IPS-18c (cell line): ENCODE data around the gene PTPA.

ENCODE experiments used
- H3K4me3 ChIP-seq: 2 replicates; pipeline ENCODE4 v1.7.0; 2013; ENCODE audit warnings: low read depth, mild to moderate bottlenecking, low read length, moderate library complexity; ENCODE audit not compliant: insufficient read depth
- H3K9me3 ChIP-seq: one replicate; pipeline ENCODE4 v1.6.1; 2013; ENCODE audit warnings: mild to moderate bottlenecking, low read length, moderate library complexity; ENCODE audit not compliant: control insufficient read depth, insufficient read depth

Gene PTPA

GRCh38 chr9:129141066-129142041 lies 30.1 kb downstream of the PTPA start:
- no peaks in the 10 kb centered on the region for H3K9me3 ChIP-seq
- H3K4me3 ChIP-seq: peak overlapping the region; percentile 34

- Histone ChIP-seq H3K9me3 (no peaks in the 10 kb centered on the region), H3K4me3 (no peak overlapping the region)
Observed at GRCh38 chr9:129142138-129142935, 31.1 kb downstream of the PTPA start.

GRCh38 chr9:129143031-129143927 lies 32.1 kb downstream of the PTPA start:
- H3K4me3 ChIP-seq: no peak overlapping the region
- no peaks in the 10 kb centered on the region for H3K9me3 ChIP-seq

- H3K9me3 ChIP-seq: no peaks in the 10 kb centered on the region
Observed at GRCh38 chr9:129145316-129145715, 34.1 kb downstream of the PTPA start.

GRCh38 chr9:129145841-129146292 lies 34.7 kb downstream of the PTPA start:
- Histone ChIP-seq H3K4me3 (no peak overlapping the region), H3K9me3 (no peaks in the 10 kb centered on the region)

More at GRCh38 chr9:129145316-129145715, 34.1 kb downstream of the PTPA start:
- no peak overlapping the region; the same call in 1 of the 2 replicates for H3K4me3 ChIP-seq

GRCh38 chr9:129146441-129146941 lies 35.3 kb downstream of the PTPA start:
- no peak overlapping the region for H3K4me3 ChIP-seq
- H3K9me3 ChIP-seq: no peaks in the 10 kb centered on the region

GRCh38 chr9:129148463-129149204 lies 37.4 kb downstream of the PTPA start:
- no peak overlapping the region for H3K4me3 ChIP-seq
- no peaks in the 10 kb centered on the region for H3K9me3 ChIP-seq

GRCh38 chr9:129149442-129149841 lies 38.2 kb downstream of the PTPA start:
- Histone ChIP-seq H3K9me3 (no peaks in the 10 kb centered on the region), H3K4me3 (no peak overlapping the region)

- no peaks in the 10 kb centered on the region for H3K9me3 ChIP-seq
- no peak overlapping the region for H3K4me3 ChIP-seq
Observed at GRCh38 chr9:129150122-129150521, 38.9 kb downstream of the PTPA start.

GRCh38 chr9:129150672-129151211 lies 39.5 kb downstream of the PTPA start:
- no peak overlapping the region for H3K4me3 ChIP-seq
- no peaks in the 10 kb centered on the region for H3K9me3 ChIP-seq

GRCh38 chr9:129151469-129151868 lies 40.3 kb downstream of the PTPA start:
- Histone ChIP-seq H3K9me3 (no peaks in the 10 kb centered on the region), H3K4me3 (no peak overlapping the region)

- H3K9me3 ChIP-seq: no peaks in the 10 kb centered on the region
- no peak overlapping the region for H3K4me3 ChIP-seq
Observed at GRCh38 chr9:129154866-129155477, 43.8 kb downstream of the PTPA start.

GRCh38 chr9:129156163-129156562 lies 44.9 kb downstream of the PTPA start:
- Histone ChIP-seq H3K4me3 (no peak overlapping the region), H3K9me3 (no peaks in the 10 kb centered on the region)

GRCh38 chr9:129160712-129161533 lies 49.7 kb downstream of the PTPA start:
- Histone ChIP-seq H3K4me3 (no peak overlapping the region), H3K9me3 (no peaks in the 10 kb centered on the region)

- no peaks in the 10 kb centered on the region for H3K9me3 ChIP-seq
- no peak overlapping the region for H3K4me3 ChIP-seq
Observed at GRCh38 chr9:129161534-129161837, 50.3 kb downstream of the PTPA start.
